ENCODE results near the gene OR7D4. TPM values are rescaled to one million over a fixed set of nuclear protein-coding genes. Genes with fewer than 3 reads are reported as not detected.

OR7D4 gene
- total and polyA plus RNA-seq, 9 of the 15 experiments (the other 6 are each of a cell fraction or from before 2014, with no cell fraction given), result not detected

GRCh38 chr19:9205501-9206113 lies 13.8 kb downstream of the OR7D4 start:
- intact Hi-C loops (cut with micrococcal nuclease), result loop anchor here (5.0 kb wide), 1 partner anchor 587 kb away; no protein-coding TSS in a partner anchor
- peak; percentile 53 to 74 (median 57) for DNase-seq (ENCODE audit: extremely low read depth in 1 of 4, low spot score in 3 of 4)
- in situ Hi-C loops (cut with MboI), result no loop called here
- WGBS (ENCODE audit: insufficient coverage, low coverage, missing lambda C conversion rate), result 27% methylated on average over 13 of the region's 13 CpGs
- Histone ChIP-seq H3K4me2 (ENCODE audit: insufficient read depth, low read length) (peak overlapping the region; percentile 57), H3K27me3 (ENCODE audit: control insufficient read depth in 2 of 2, insufficient read depth in 2 of 2, low read length in 2 of 2) (peaks cover 6 to 9% of the 10 kb centered on the region in 2 experiments; a peak in 4 of 5 replicates), H3K9me3 (replicated peaks; ENCODE audit: control insufficient read depth, insufficient read depth, low read depth, low read length) (no peaks in the 10 kb centered on the region), H3K4me3 (no peak overlapping the region), H3K79me2 (ENCODE audit: control insufficient read depth, insufficient read depth, low read length) (no peaks in the 10 kb centered on the region), H4K20me1 (replicated peaks; ENCODE audit: control insufficient read depth, insufficient read depth, low read length) (no peaks in the 10 kb centered on the region), H3K4me1 (replicated peaks in 1 of 2; ENCODE audit: control insufficient read depth in 2 of 2, insufficient read depth in 2 of 2, low read length in 2 of 2) (no peaks in the 10 kb centered on the region), H3K9ac (ENCODE audit: insufficient read depth in 1 of 2, low read depth in 2 of 2, low read length in 2 of 2) (no peak overlapping the region), H3K36me3 (ENCODE audit: control insufficient read depth, insufficient read depth, low read length) (no peaks in the 10 kb centered on the region), H2AFZ (ENCODE audit: low read depth, low read length) (peak overlapping the region; percentile 51; the same call in 1 of the 2 replicates), H3K27ac (ENCODE audit: extremely low read depth, low read depth, low read length) (no peak overlapping the region), H3K9me1 (ENCODE audit: control insufficient read depth, insufficient read depth, low read length) (no peaks in the 10 kb centered on the region)
- ATAC-seq, result peak; percentile 88
- peak; percentile 92 for FAIRE-seq
- POLR2A ChIA-PET, result interaction anchor here (1.1 to 1.2 kb wide), 2 partner anchors 106 to 229 kb away, joined by 4 to 5 read pairs; partner anchors contain the start of gene ZNF266
- CTCF ChIA-PET (ENCODE audit: low intra/inter-chr PET ratio), result interaction anchor here (0.6 to 1.1 kb wide), 2 partner anchors 279 to 590 kb away, joined by 4 to 5 read pairs; no protein-coding TSS in a partner anchor
- BruUV-seq (replicated peaks), result no TSS peak
- no peak for TF ChIP-seq ZNF41 (CRISPR knock-in tag; conservative IDR thresholded peaks at IDR 0.05)
- TF ChIP-seq, protein P1, sequence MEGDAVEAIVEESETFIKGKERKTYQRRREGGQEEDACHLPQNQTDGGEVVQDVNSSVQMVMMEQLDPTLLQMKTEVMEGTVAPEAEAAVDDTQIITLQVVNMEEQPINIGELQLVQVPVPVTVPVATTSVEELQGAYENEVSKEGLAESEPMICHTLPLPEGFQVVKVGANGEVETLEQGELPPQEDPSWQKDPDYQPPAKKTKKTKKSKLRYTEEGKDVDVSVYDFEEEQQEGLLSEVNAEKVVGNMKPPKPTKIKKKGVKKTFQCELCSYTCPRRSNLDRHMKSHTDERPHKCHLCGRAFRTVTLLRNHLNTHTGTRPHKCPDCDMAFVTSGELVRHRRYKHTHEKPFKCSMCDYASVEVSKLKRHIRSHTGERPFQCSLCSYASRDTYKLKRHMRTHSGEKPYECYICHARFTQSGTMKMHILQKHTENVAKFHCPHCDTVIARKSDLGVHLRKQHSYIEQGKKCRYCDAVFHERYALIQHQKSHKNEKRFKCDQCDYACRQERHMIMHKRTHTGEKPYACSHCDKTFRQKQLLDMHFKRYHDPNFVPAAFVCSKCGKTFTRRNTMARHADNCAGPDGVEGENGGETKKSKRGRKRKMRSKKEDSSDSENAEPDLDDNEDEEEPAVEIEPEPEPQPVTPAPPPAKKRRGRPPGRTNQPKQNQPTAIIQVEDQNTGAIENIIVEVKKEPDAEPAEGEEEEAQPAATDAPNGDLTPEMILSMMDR (IDR thresholded peaks at IDR 0.05 in 2 of 3, conservative IDR thresholded peaks at IDR 0.05 in 1 of 3; ENCODE audit: insufficient read depth in 2 of 3, low read depth in 1 of 3, low read length in 3 of 3), result peak; percentile 79 to 87 (median 83)
- TF ChIP-seq STAG1 (CRISPR knock-in tag; IDR thresholded peaks at IDR 0.05; ENCODE audit: borderline replicate concordance), result peak; percentile 73; the same call in 1 of the 2 replicates
- TF ChIP-seq SMC3 (conservative IDR thresholded peaks at IDR 0.05; ENCODE audit: insufficient read depth, low read depth, low read length), result peak; percentile 77
- TF ChIP-seq, protein P2, sequence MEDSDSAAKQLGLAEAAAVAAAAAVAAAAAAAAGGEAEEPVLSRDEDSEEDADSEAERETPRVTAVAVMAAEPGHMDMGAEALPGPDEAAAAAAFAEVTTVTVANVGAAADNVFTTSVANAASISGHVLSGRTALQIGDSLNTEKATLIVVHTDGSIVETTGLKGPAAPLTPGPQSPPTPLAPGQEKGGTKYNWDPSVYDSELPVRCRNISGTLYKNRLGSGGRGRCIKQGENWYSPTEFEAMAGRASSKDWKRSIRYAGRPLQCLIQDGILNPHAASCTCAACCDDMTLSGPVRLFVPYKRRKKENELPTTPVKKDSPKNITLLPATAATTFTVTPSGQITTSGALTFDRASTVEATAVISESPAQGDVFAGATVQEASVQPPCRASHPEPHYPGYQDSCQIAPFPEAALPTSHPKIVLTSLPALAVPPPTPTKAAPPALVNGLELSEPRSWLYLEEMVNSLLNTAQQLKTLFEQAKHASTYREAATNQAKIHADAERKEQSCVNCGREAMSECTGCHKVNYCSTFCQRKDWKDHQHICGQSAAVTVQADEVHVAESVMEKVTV (CRISPR knock-in tag; IDR thresholded peaks at IDR 0.05), result peak; percentile 65; the same call in 1 of the 2 replicates
- no peak for TF ChIP-seq ZNF75A (CRISPR knock-in tag; IDR thresholded peaks at IDR 0.05)
- TF ChIP-seq HNRNPLL (IDR thresholded peaks at IDR 0.05; ENCODE audit: low read depth, low read length, poor library complexity, severe bottlenecking), result peak; percentile 30
- no peak for TF ChIP-seq ZFX (CRISPR knock-in tag; IDR thresholded peaks at IDR 0.05)
- 0 out of 2 replicates have a peak, but pooled peaks have one; percentile 19 for TF ChIP-seq RAD51 (IDR thresholded peaks at IDR 0.05; ENCODE audit: borderline replicate concordance, low read depth)
- peak; percentile 67 to 92 for TF ChIP-seq RAD21 (CRISPR knock-in tag; conservative IDR thresholded peaks at IDR 0.05 in 1 of 2, IDR thresholded peaks at IDR 0.05 in 1 of 2)
- TF ChIP-seq ARID2 (IDR thresholded peaks at IDR 0.05), result 0 out of 2 replicates have a peak, but pooled peaks have one; percentile 48
- peak; percentile 24; the same call in 1 of the 2 replicates for TF ChIP-seq USF2 (CRISPR knock-in tag; IDR thresholded peaks at IDR 0.05)
- 0 out of 4 replicates have a peak, but pooled peaks of 1 of the 2 experiments have one; percentile 17 for TF ChIP-seq MAZ (CRISPR knock-in tag; conservative IDR thresholded peaks at IDR 0.05 in 1 of 2, IDR thresholded peaks at IDR 0.05 in 1 of 2)
- TF ChIP-seq KLF16 (IDR thresholded peaks at IDR 0.05), result peak; percentile 45; the same call in 1 of the 2 replicates

All from K562 (cell line).